AG10803 (cell line): ENCODE data around the gene SENP5.

ENCODE experiments used
- DNase-seq: peaks from one replicate; pipeline ENCODE4 v3.0.0; 2010; ENCODE audit warnings: low read depth
- H3K4me3 ChIP-seq: 2 replicates; pipeline ENCODE4 v1.5.1; 2011; ENCODE audit warnings: mild to moderate bottlenecking, low read length, control low read depth
- CTCF ChIP-seq: conservative IDR thresholded peaks from 2 replicates; pipeline ENCODE4 v1.5.1; 2011; ENCODE audit warnings: mild to moderate bottlenecking, low read length, control low read depth, inconsistent platforms

The SENP5 gene

DNA sequence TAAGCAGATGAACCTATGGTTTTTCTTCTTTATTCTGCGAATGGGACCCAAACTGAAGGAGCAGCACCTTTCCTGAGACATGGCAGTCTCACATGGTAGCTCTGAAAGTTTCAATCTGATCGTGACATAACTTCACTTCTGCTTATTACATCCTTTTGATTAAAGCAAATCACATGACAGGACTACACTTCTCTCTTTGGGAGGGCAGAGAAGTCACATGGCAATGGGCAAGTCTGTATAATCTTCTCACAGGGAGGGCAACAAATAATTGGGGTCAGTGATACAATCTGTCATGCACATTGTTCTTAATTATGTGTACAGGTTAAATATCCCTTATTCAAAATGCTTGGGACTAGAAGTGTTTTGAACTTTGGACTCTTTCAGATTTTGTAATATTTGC lies 53.0 kb downstream of the SENP5 start:
- no peak for TF ChIP-seq CTCF
- no peak overlapping the region for H3K4me3 ChIP-seq

DNA sequence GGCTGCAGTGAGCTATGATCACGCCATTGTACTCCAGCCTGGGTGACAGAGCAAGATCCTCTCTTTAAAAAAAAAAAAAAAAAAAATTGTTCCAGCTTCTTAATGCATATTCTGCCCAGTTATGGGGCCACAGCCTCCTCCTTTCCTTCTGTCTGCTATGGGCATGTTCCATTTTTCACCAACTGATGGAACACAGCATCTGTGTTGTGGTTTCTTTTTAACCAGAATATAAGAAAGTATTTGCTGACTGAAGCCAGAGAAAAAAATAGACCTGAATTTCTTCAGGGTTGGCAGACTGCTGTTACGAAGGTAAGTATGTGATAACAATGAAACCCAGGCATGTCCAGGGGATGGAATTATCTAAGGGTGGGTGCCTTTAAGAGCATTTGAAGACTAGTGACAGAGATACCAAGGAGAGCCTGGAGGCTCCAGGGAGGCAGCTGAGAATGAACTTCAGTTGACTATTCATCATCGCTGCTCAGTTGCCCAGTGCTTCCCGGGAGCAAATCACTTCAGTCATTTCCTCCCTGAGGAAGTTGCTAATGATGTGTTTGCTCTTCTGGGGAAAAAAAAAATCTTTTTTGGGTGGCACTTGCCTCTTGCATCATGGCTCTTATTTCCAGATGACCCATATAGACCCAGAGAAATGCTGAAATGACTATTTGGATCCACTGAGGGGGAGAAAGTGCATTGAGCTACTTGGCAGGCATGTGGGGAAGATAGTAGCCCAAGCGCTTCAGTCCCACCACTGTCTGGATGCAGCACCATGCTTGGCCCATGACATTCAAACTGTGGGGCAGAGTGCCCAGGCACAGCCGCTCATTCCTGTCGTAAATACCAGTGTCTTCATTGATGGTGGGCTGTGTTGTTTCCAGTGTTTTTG lies 60.1 kb downstream of the SENP5 start:
- no peak overlapping the region for H3K4me3 ChIP-seq
- no peak for TF ChIP-seq CTCF
- no peak for DNase-seq

More for the DNA sequence above, 53.0 kb downstream of the SENP5 start:
- no peak for DNase-seq

DNA sequence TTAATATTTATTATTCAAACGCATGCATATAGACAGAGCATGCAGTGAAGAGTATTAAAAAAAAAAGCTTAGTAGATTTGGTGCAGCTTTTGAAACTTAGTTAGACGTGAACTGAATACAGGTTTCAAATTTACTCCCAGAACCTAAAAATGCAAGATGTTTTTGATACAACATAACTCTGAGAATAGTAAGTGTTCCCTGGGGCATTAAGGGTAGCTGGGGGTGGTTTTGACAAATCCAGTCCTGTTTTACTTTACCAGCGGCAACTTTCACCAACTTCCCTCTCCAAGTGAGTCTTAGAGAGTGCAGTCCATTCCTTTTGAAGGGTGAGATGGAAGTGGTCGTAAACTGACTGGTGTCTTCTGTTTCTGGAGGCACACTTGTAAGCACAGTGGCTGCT lies 63.4 kb downstream of the SENP5 start:
- no peak for DNase-seq
- no peak overlapping the region for H3K4me3 ChIP-seq
- TF ChIP-seq CTCF, result no peak

GRCh38 chr3:196931828-196932587 lies 64.3 kb downstream of the SENP5 start:
- no peak for TF ChIP-seq CTCF
- H3K4me3 ChIP-seq, result no peak overlapping the region
- no peak for DNase-seq

DNA sequence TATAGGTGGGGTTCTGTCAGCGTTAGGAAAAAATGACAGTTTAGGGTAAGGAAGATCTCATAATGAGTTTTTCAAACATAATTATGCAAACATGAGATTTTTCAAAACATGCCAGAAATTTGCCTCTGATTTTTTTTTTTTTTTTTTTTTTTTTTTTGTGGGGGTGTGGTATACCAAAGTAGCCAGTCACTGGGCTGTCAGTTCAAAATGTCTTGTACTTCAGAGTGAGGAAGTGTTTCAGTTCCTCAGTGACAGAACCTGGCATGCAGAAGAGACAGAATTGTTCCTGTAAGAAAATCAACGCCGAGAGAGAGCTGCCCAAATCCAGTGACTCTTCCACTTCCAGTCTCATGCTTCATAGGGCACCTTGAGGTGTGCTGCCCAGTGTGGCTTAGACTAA lies 64.9 kb downstream of the SENP5 start:
- DNase-seq, result no peak
- no peak for TF ChIP-seq CTCF
- H3K4me3 ChIP-seq, result no peak overlapping the region

- TF ChIP-seq CTCF, result no peak
- DNase-seq, result no peak
Observed at GRCh38 chr3:196936288-196936687, 68.6 kb downstream of the SENP5 start.

More at GRCh38 chr3:196936288-196936687, 68.6 kb downstream of the SENP5 start:
- H3K4me3 ChIP-seq, result no peak overlapping the region
